Activated T-cell treated with anti-CD3 and anti-CD28 coated beads, Interleukin-2, amount 50 U/mL, for 4 hours (primary cell): ENCODE measurements around the gene RPL3. TPM values are rescaled to one million over a fixed set of nuclear protein-coding genes. Genes with fewer than 3 reads are reported as not detected.
A peak's percentile ranks its signal among the peaks of the same experiment; 100 is the strongest.
"Not testable (repeated sequence)": the region's sequence is repeated elsewhere in the genome, so short reads cannot be mapped to it uniquely, and the experiment has no call there.

Source experiments
- ATAC-seq, 2 donors: fragments of 200-7000 bp; cut with Tn5 transposase; one replicate each; pipeline ENCODE4 v1.10.0; 2021
- DNase-seq: peaks from one replicate; pipeline ENCODE4 v3.0.0-alpha.2; 2020
- H3K27me3 Mint-ChIP-seq: one replicate; pipeline ENCODE4 v1.8.0; 2021; ENCODE audit warnings: low read depth, mixed read lengths
- H3K36me3 Mint-ChIP-seq: one replicate; pipeline ENCODE4 v1.8.0; 2022; ENCODE audit warnings: mixed read lengths; ENCODE audit not compliant: insufficient read depth
- H3K4me1 Mint-ChIP-seq: one replicate; pipeline ENCODE4 v1.8.0; 2021; ENCODE audit warnings: low read depth, mixed read lengths
- H3K4me3 Mint-ChIP-seq: one replicate; pipeline ENCODE4 v1.8.0; 2021; ENCODE audit warnings: mild to moderate bottlenecking, moderate library complexity, mixed read lengths
- H3K9me3 Mint-ChIP-seq: one replicate; pipeline ENCODE4 v1.8.0; 2021; ENCODE audit warnings: mixed read lengths
- total RNA-seq, 3 donors: library from RNA; stranded (reverse); gene quantifications; one replicate each; pipeline ENCODE4 v1.2.1, GENCODE V29; 2021

The RPL3 gene
- total RNA-seq, 3 donors from 2014 or later, result 2,811 to 2,835 (median 2,816) TPM

DNA sequence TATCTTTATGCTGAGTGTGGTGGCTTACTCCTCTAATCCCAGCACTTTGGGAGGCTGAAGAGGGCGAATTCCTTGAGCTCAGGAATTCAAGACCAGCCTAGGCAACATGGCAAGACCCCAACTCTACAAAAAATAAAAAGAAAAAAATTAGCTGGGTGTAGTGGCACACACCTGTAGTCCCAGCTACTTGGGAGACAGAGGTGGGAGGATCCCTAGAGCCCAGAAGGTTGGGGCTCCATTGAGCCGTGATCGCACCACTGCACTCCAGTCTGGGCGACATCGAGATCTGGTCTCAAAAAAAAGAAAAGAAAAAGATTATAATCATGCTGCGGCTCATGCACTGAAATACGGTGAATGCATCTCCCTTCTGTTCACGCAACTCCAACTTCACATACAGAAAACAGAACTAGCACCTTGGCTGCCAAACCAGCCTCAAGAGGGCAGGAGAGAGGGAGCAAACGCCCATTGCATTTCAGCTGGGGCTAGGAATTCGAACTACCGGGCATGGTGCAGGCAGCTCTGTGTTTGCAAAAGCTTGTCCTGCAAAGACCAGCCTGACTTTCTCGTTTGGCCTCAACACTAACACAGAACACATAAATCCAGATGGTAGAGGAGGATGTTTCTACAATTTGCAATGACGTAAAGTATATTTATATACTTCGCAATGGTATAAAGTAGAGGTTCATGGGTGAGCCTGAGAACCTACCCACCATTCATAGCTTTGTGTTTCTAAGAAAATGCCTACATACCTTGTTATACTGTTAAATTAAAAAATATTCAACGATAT is 24.0 kb upstream of the RPL3 start:
- Mint-ChIP-seq H3K4me1 (peaks cover 3% of the 10 kb centered on the region), H3K27me3 (peaks cover 4% of the 10 kb centered on the region), H3K36me3 (no peaks in the 10 kb centered on the region), H3K4me3 (no peak overlapping the region), H3K9me3 (no peaks in the 10 kb centered on the region)
- DNase-seq (peak; percentile 45), ATAC-seq (peak; percentile 77 to 85)

DNA sequence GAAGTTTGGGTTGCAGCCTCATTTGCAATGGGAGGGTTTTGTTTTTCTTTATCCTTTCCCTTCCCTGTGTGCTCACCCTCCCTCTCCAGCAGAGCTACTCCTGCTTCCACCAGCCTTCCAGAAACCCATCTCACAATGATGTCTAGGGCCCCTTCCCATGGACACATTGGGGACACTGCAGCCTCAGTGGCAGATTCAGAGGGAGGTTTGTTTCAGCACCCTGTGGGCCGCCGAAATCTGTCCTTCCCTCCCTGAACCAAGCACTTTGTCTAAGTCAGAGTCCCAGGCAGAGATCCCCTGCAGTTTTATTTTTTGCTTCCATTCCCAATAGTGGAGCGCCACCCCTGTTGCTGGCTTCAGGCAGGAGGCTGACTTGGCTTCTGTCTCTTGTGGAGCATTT is 21.8 kb upstream of the RPL3 start:
- Mint-ChIP-seq H3K9me3 (no peaks in the 10 kb centered on the region), H3K4me1 (peaks cover 3% of the 10 kb centered on the region), H3K36me3 (no peaks in the 10 kb centered on the region), H3K27me3 (peaks cover 2% of the 10 kb centered on the region), H3K4me3 (no peak overlapping the region)
- DNase-seq (no peak), ATAC-seq (no peak)

DNA sequence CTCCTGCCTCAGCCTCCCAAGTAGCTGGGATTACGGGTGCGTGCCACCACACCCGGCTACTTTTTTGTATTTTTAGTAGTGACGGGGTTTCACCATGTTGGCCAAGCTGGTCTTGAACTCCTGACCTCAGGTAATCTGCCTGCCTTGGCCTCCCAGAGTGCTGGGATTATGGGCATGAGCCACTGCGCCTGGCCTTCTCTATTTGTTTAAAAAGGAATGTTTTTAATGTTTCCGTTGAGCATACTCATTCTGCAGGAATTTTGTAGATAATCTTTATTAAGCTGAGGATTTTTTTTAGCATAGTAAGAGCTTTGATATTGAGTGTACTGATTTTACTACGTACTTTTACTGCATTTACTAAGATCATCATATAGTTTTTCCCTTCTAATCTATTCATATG is 20.4 kb upstream of the RPL3 start:
- H3K4me3 Mint-ChIP-seq, H3K9me3 Mint-ChIP-seq, H3K4me1 Mint-ChIP-seq, ATAC-seq, H3K36me3 Mint-ChIP-seq, DNase-seq, H3K27me3 Mint-ChIP-seq: not testable (repeated sequence)

DNA sequence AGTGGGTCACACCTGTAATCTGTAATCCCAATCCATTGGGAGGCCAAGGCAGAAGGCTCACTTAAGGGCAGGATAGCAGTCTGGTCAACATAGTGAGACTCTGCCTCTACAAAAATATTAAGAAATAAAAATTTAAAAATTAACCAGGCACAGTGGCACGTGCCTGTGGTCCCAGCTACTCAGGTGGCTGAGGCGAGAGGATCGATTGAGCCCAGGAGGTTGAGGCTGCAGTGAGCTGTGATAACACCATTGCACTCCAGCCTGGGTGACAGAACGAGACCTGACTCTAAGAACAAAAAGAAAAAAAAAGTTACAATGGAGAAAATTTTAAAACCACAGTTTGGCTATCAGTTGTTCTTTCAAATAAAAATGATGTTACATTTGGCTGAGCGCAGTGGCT is 17.0 kb upstream of the RPL3 start:
- H3K27me3 Mint-ChIP-seq, result no peaks in the 10 kb centered on the region
- H3K36me3 Mint-ChIP-seq, result no peaks in the 10 kb centered on the region
- DNase-seq (no peak), ATAC-seq (no peak)
- H3K4me3 Mint-ChIP-seq, result no peak overlapping the region
- peaks cover 10% of the 10 kb centered on the region for H3K4me1 Mint-ChIP-seq
- H3K9me3 Mint-ChIP-seq, result no peaks in the 10 kb centered on the region

DNA sequence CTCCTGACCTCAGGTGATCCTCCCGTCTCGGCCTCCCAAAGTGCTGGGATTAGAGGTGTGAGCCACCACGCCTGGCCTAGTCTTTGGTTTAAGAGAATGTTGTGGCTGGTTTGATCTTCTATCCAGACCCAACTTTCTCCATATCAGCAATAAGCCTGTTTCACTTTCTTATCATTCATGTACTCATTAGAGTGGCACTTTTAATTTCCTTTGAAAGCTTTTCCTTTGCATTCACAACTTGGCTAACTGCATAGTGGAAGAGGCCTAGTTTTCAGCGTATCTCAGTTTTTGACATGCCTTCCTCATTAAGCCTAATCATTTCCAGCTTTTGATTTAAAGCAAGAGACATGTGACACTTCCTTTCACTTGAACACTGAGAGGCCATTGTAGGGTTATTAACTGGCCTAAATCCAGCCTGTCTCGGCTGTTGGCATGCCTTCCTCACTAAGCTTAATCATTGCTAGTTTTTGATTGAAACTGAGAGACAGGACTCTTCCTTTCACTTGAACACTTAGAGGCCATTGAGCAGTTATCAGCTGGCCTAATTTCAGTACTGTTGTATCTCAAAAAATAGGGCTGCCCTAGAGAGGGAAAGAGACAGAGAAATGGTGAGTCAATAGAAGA is 13.1 kb upstream of the RPL3 start:
- no peaks in the 10 kb centered on the region for H3K9me3 Mint-ChIP-seq
- ATAC-seq (peak; percentile 37 to 43), DNase-seq (no peak)
- H3K4me1 Mint-ChIP-seq, result peaks cover 12% of the 10 kb centered on the region
- H3K4me3 Mint-ChIP-seq, result no peak overlapping the region
- H3K36me3 Mint-ChIP-seq, result no peaks in the 10 kb centered on the region
- H3K27me3 Mint-ChIP-seq, result no peaks in the 10 kb centered on the region

DNA sequence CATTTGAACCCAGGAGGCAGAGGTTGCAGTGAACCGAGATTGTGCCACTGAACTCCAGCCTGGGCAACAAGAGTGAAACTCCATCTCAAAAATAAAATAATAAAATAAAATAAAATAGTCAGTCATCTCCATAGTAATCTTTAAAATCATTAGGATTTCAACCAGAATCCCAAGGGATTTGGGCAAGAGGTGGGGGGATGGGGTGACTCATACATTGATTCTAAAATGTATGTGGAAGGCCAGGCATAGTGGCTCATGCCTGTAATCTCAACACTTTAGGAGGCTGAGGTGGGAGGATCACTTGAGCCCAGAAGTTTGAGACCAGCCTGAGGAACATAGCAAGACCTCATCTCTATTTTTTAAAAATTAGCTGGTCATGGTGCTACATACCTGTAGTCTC is 11.1 kb upstream of the RPL3 start:
- not testable (repeated sequence) for ATAC-seq

DNA sequence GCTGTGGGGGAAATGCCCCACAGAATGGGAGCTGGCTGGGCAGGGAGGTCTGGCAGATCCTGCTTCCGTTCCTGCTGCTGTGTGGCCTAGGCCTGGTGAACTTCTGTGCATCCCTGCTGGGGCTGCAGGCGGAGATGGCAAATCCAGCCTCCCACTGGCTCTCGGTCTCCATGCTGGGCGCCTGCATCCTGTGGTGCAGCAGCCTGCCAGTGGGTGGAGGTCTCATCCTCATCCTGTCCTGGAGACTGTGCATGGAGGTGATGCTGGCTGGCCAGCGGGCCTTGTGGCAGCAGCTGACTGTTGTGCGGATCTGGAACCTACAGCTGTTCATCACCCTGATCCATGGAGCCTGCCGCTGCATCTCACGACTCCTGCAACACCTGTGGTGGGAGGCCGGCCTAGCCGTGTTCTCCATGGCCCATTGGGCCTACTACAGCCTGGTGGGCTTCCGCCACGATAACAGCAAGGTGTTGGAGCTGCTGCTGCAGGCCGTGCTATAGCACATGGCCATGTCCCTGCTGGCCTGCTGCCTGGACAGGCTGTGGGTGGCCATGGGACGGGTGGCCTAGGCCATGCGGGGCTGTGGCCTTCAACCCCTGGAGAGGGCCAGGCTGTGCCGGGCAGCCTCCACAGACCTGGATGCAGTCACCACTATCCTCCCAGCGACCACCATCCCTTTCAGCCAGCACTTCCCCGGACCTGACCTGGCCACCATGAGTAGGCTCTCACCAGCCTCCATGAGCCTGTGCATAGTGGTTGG is 8.8 kb upstream of the RPL3 start:
- Mint-ChIP-seq H3K9me3 (no peaks in the 10 kb centered on the region), H3K27me3 (no peaks in the 10 kb centered on the region), H3K4me3 (no peak overlapping the region), H3K4me1 (peaks cover 12% of the 10 kb centered on the region), H3K36me3 (no peaks in the 10 kb centered on the region)
- no peak for ATAC-seq
- DNase-seq, result no peak

More for the DNA sequence above, 11.1 kb upstream of the RPL3 start:
- not testable (repeated sequence) for H3K27me3 Mint-ChIP-seq, H3K4me3 Mint-ChIP-seq, H3K9me3 Mint-ChIP-seq, H3K36me3 Mint-ChIP-seq, DNase-seq
- peaks cover 12% of the 10 kb centered on the region for H3K4me1 Mint-ChIP-seq

DNA sequence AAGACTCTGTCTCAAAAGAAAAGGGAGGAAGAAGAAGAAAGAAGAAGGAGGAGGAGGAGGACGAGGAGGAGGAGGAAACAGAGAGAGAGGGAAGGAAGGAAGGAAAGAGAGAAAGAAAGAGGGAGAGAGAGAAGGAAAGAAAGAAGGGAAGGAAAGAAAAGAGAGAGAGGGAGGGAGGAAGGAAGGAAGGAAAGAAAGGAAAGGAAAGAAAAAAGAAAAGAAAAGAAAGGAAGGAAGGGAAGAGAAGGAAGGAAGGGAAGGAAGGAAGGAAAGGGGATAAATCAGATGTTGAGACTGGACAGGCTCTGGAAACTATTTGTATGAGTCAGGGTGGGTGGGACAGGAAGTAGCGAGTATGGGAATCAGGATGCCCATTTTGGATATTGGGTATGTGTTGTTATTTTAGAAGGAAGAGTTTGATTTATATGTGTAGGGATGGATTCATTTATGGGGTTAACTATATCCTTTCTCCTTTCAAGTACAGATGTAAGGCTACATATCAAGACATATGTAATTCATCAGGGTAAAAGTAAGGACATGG is 6.0 kb upstream of the RPL3 start:
- Mint-ChIP-seq H3K4me3 (no peak overlapping the region), H3K36me3 (no peaks in the 10 kb centered on the region), H3K4me1 (peaks cover 2% of the 10 kb centered on the region), H3K27me3 (no peaks in the 10 kb centered on the region), H3K9me3 (no peaks in the 10 kb centered on the region)
- ATAC-seq (no peak), DNase-seq (no peak)

DNA sequence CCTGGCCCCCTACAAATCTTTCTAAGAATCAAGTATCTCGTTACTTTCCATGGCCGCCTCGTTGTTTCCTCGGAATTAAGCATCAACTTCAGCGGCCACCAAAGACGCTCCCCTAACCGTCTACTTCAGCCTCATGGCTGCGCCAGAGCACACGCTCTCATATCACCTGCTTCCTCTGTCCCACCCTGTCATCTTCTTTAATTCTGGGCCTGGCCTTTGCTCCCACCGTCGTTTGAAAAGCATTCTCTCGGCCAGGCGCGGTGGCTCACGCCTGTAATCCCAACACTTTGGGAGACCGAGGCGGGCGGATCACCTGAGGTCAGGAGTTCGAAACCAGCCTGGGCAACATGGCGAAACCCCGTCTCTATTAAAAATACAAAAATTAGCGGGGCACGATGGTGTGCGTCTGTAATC is 1.2 kb upstream of the RPL3 start:
- not testable (repeated sequence) for DNase-seq, ATAC-seq, H3K9me3 Mint-ChIP-seq, H3K27me3 Mint-ChIP-seq
- H3K4me3 Mint-ChIP-seq, result peak overlapping the region; percentile 100
- peaks cover 38% of the 10 kb centered on the region for H3K36me3 Mint-ChIP-seq
- H3K4me1 Mint-ChIP-seq, result peaks cover 27% of the 10 kb centered on the region

DNA sequence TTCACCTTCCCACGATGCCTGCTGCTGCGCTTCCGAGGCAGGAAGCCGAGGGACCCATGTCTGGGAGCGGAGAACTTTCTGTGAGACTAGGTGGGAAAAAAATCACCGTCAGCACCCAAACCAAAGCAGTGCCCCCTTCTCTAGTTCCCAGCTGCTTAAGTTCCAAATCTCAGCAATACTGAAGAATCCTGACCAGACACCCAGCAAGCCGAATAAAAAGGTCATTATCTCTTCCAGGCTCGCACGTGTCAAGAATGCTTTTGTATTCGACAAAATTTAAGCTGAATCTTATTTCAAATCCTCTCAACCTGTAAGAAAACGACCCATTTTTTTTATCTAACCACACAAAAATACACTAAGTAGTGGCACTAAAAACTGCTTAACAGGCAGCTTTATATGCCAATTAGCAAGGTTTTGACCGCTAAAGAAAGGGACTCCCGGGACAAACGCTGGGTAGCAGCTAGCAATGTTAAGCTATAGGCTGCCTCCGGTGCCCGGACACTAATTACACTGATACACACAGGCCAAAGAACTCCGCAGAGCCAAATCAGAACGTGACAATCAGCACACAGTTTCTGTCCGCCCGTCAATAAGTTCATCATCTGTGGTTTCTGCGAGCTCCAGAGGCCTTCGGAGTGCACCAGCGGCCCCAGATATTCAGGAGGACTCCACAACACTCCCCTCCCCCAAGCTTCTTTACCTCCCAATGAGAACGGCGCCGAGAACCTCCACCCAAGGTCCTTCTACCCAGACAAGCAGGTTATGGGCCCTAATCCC is 728 bp downstream of the RPL3 start:
- Mint-ChIP-seq H3K27me3 (peaks cover 3% of the 10 kb centered on the region), H3K4me1 (peaks cover 42% of the 10 kb centered on the region), H3K36me3 (peaks cover 53% of the 10 kb centered on the region), H3K4me3 (peak overlapping the region; percentile 100), H3K9me3 (no peaks in the 10 kb centered on the region)
- peak; percentile 36 for DNase-seq
- no peak for ATAC-seq

DNA sequence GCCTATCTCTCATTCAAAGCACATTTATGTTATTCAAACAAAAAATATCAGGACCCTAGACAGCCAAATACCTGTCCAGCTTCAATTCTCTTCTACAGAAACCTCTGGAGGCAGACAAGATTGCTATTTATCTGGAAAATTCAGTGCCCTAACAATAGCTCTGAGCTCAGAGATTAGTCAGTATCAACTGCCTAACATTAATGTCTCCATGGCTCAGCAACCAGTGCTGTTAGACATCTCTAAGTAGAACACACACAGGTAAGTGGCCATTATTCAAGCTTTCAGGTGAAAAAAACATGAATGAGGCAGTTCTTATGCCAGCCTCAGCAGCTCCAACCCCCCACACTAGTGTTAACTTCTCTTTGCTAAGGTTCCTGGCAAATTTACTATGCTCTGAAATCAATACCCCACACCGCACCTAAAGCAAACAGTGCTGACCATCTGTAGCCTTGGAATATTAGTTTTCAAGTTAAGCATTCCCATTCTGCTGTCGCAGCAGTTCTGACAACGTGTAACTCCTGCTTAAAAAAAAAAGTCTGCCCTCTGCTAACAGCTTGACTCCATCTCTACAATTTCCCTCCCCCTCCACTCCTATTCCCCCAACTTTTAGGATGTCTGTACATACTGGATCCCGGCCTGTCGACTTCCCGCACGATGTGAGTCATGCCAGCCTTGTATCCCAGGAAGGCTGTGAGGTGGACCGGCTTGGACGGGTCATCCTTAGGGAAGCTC is 1.5 kb downstream of the RPL3 start:
- H3K4me3 Mint-ChIP-seq, result peak overlapping the region; percentile 100
- no peaks in the 10 kb centered on the region for H3K9me3 Mint-ChIP-seq
- ATAC-seq (no peak), DNase-seq (no peak)
- peaks cover 47% of the 10 kb centered on the region for H3K4me1 Mint-ChIP-seq
- H3K27me3 Mint-ChIP-seq, result peaks cover 3% of the 10 kb centered on the region
- H3K36me3 Mint-ChIP-seq, result peaks cover 61% of the 10 kb centered on the region

DNA sequence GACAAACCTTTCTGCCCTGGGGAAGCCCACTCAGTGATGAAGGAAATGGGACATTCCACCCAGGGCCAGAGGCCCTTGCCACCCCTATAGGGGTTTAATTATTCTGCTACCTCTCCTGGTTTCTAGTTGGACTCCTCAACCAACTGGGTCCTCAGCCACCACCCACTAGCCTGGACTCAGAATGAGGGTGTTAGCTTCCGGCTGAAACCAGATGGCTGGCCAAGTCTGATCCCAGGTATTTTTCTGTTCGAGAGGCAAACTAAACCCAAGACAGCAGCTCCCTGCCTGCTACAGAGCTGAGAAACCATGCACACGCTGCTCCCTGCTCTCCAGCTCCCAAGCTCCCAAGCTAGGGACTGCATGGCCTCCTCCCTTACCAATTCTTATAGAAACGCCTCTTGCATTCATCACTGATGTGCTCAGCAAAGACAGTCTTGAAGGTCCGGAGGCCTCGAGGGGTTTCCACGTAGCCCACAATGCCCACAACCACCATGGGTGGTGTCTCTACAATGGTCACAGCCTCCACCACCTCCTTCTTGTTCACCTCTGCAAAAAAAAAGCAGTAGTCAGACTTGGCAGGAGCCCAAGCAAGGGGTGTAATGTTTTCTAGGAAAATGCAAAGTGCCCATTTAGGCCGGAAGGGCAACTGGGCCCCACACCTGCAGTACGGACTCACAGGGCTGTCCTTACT is 2.2 kb downstream of the RPL3 start:
- ATAC-seq (no peak), DNase-seq (no peak)
- Mint-ChIP-seq H3K4me1 (peaks cover 47% of the 10 kb centered on the region), H3K36me3 (peaks cover 67% of the 10 kb centered on the region), H3K4me3 (peak overlapping the region; percentile 100), H3K9me3 (no peaks in the 10 kb centered on the region), H3K27me3 (peaks cover 3% of the 10 kb centered on the region)
